Effector memory CD8-positive, alpha-beta T cell (primary cell): ENCODE data around the gene ST7L.

Source experiments
- ATAC-seq: fragments of 150-1000 bp; cut with Tn5 transposase; replicated peaks from 2 replicates; pipeline ENCODE4 v1.10.0; 2021; ENCODE audit warnings: mild to moderate bottlenecking, moderate library complexity
- DNase-seq, 3 experiments: peaks; one replicate each; pipeline ENCODE4 v3.0.0; 2021
- H3K27ac Mint-ChIP-seq, 2 donors: one replicate each; pipeline ENCODE4 v1.8.0; 2022; ENCODE audit warnings: mild to moderate bottlenecking in 2 of 2, mixed read lengths in 2 of 2, moderate library complexity in 2 of 2
- H3K27me3 Mint-ChIP-seq, 2 donors: one replicate each; pipeline ENCODE4 v1.8.0; 2022; ENCODE audit warnings: mixed read lengths in 2 of 2
- H3K36me3 Mint-ChIP-seq: one replicate; pipeline ENCODE4 v1.8.0; 2022; ENCODE audit warnings: mild to moderate bottlenecking, moderate library complexity, mixed read lengths; ENCODE audit not compliant: insufficient read depth
- H3K4me1 Mint-ChIP-seq, 2 donors: one replicate each; pipeline ENCODE4 v1.8.0; 2022; ENCODE audit warnings: low read depth in 2 of 2, mixed read lengths in 2 of 2
- H3K4me3 Mint-ChIP-seq, 2 donors: one replicate each; pipeline ENCODE4 v1.8.0; 2022; ENCODE audit warnings: mild to moderate bottlenecking in 2 of 2, mixed read lengths in 2 of 2, moderate library complexity in 2 of 2
- H3K9me3 Mint-ChIP-seq, 2 donors: one replicate each; pipeline ENCODE4 v1.8.0; 2022; ENCODE audit warnings: mixed read lengths in 2 of 2

The ST7L gene

DNA sequence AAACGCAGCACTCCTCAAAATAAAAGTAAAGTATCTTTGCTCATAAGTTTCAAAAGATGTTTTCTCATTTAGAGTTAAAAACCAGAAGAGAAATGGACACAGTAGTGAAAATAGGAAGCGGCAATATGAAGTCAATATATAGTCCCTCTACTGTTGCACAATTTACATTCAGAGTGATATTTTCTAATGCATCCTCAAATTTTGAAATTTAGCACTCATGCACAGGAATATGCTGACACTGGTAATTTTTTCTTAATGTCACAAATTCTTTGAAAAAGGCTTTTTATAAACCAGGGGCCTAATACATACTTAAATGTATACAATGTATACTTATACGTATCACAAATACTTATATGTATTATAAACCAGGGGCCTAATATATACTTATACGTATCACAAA is 19.5 kb downstream of the ST7L start:
- no peak for ATAC-seq
- no peak overlapping the region for H3K27ac Mint-ChIP-seq
- H3K9me3 Mint-ChIP-seq, result no peaks in the 10 kb centered on the region
- no peak for DNase-seq
- H3K4me1 Mint-ChIP-seq, result no peaks in the 10 kb centered on the region
- H3K36me3 Mint-ChIP-seq, result peaks cover 7% of the 10 kb centered on the region
- H3K4me3 Mint-ChIP-seq, result no peak overlapping the region
- no peaks in the 10 kb centered on the region for H3K27me3 Mint-ChIP-seq

DNA sequence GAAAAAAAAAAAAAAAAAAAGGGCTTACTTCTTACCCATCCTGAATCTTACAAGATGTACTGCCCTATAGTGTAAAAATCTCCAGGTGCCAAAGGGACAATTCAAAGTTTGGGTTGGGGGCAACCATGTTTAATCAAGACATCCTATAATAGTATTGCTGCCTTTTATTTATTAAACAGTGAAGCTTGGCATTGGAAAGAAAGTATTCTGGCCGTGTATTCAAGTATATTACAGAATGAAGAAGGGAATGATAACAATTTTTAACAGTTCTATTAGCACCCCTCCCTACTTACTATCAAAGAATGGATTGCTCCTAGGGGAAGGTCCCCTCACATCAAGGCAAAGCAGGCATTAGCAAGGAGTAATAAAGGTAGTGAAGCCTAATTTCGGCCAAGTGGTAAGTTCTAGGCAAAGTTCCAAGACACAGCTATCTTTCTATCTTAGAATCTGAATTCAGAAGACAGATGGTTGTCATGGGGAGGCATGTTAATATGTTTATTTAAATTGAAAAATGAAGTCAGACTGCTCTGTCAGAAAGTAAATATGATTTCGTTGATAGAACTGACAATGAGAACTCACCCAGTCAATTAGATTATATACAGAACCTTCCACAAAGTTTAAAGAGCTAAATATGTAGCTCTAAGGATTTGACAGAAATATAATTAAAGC is 24.6 kb downstream of the ST7L start:
- peaks cover 8% of the 10 kb centered on the region for H3K36me3 Mint-ChIP-seq
- DNase-seq (no peak), ATAC-seq (no peak)
- no peaks in the 10 kb centered on the region for H3K9me3 Mint-ChIP-seq
- H3K27me3 Mint-ChIP-seq, result no peaks in the 10 kb centered on the region
- no peak overlapping the region for H3K4me3 Mint-ChIP-seq
- H3K27ac Mint-ChIP-seq, result no peak overlapping the region
- H3K4me1 Mint-ChIP-seq, result no peaks in the 10 kb centered on the region

DNA sequence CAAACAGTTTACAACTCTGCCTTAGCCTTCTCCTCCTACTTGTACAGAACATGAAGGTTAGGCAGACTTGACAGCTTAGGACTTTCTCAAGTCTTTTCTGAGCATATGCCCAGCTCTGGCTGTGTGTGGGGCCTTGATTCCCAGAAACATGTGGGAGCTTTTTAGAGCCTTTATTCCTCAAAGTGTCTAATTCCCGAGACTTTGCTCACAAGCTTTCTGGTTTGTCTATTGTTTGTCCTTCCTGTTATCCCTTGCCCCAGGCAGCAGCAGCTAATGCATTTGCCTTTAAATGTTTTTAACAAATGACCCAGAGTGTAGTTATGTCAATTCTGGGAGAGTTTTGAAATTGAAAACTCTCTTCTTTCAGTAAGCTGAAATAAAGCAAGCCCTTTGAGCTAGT is 29.2 kb downstream of the ST7L start:
- H3K9me3 Mint-ChIP-seq, result no peaks in the 10 kb centered on the region
- no peak overlapping the region for H3K27ac Mint-ChIP-seq
- H3K4me1 Mint-ChIP-seq, result no peaks in the 10 kb centered on the region
- no peak for DNase-seq
- ATAC-seq, result no peak
- H3K4me3 Mint-ChIP-seq, result no peak overlapping the region
- H3K36me3 Mint-ChIP-seq, result peaks cover 5% of the 10 kb centered on the region
- H3K27me3 Mint-ChIP-seq, result no peaks in the 10 kb centered on the region

DNA sequence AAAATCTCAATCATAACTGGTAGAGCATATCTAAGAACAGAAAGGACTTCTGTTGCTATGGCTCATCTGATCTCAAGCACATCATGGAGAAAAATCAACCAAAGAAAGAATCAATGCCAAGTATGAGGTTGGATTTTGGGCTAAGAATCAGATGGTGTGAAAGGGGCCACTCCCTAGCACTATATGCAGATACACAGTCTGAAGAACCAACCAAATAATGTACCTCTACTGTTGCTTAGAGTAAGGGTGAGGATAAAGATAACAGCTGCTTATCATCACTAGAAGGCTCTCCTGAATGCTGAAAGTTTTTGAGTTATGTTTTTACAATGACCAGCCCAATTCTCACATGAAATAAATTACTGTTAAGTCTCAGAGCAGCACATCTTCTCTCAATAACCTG is 35.6 kb downstream of the ST7L start:
- Mint-ChIP-seq H3K4me1 (no peaks in the 10 kb centered on the region), H3K4me3 (no peak overlapping the region), H3K9me3 (no peaks in the 10 kb centered on the region), H3K27me3 (no peaks in the 10 kb centered on the region), H3K36me3 (peaks cover 7% of the 10 kb centered on the region), H3K27ac (no peak overlapping the region)
- DNase-seq (no peak), ATAC-seq (no peak)

DNA sequence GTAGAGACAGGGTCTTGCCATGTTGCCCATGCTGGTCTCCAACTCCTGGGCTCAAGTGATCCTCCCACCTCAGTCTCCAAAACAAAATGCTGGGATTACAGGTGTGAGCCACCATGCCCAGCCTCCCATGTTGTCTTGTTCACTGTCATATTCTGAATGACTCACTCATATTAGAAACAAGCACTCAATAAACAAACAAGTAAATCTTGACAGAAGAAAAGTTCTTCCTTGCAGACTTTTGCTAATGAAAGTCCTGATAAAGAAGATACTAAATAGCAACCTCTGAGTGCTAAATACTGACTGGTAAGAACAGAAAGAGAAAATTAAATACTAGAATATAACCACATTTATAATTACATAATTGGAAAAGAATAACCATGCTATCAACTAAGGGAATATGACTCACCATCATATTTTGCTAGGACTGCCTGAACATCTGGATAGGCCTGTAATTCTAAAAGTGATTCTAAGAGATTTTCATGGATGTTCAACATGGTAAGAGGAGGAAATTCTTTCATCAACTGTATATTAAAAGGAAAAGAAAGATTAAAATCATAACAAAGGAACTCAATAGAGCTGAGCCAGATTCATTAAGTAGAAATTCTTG is 37.3 kb downstream of the ST7L start:
- Mint-ChIP-seq H3K9me3 (no peaks in the 10 kb centered on the region), H3K36me3 (peaks cover 18% of the 10 kb centered on the region), H3K27me3 (no peaks in the 10 kb centered on the region), H3K4me3 (no peak overlapping the region), H3K27ac (no peak overlapping the region), H3K4me1 (no peaks in the 10 kb centered on the region)
- no peak for DNase-seq
- no peak for ATAC-seq

DNA sequence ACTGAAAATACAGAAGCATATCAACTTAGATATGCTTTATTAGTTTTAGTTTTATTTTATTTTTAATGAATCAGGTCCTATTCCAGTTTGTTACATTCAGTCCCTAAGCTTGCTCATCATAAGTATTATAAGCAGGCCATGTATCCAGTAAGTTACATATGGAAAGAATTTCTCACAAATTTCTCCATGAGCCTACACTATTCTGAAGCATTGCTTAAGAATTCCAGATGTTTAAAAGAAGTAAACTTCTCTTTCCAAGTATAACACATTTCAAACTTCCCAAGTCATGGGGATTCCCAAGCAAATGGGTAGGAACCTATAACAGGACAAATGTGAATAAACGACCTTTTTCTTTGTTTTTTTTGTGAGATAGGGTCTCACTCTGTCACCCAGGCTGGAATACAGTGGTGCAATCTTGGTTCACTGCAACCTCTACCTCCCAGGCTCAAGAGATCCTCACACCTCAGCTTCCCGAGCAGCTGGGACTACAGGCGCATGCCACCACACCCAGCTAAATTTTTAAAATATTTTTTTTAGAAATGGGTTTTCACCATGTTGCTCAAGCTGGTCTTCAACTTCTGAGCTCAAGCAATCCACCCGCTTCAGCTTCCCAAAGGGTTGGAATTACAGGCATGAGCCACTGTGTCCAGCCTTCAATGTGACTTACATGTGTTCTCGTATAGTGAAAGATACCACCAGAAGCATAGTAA is 39.0 kb downstream of the ST7L start:
- Mint-ChIP-seq H3K9me3 (no peaks in the 10 kb centered on the region), H3K27ac (no peak overlapping the region), H3K4me3 (no peak overlapping the region), H3K36me3 (peaks cover 24% of the 10 kb centered on the region), H3K4me1 (no peaks in the 10 kb centered on the region), H3K27me3 (no peaks in the 10 kb centered on the region)
- ATAC-seq, result no peak
- no peak for DNase-seq

DNA sequence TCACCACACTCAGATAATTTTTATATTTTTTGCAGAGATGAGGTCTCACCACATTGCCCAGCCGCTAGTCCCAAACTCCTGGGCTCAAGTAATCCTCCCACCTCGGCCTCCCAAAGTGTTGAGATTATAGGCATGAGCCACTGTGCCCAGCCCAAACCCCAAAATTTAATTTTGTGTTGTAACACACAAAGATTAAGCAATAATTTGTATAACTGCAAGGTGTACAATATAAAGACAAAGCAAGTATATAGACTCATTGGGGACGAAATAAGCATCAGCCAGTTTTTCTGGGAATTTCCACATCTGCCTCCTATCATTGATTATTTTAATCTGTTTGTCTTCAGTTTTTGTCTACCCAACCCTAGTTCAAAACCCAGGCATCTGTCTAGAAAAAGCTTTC is 42.7 kb downstream of the ST7L start:
- DNase-seq (no peak), ATAC-seq (no peak)
- H3K4me3 Mint-ChIP-seq, result no peak overlapping the region
- no peaks in the 10 kb centered on the region for H3K27me3 Mint-ChIP-seq
- peak overlapping the region in 1 of 2 donors; percentile 49 for H3K27ac Mint-ChIP-seq
- peaks cover 30% of the 10 kb centered on the region for H3K36me3 Mint-ChIP-seq
- no peaks in the 10 kb centered on the region for H3K9me3 Mint-ChIP-seq
- no peaks in the 10 kb centered on the region for H3K4me1 Mint-ChIP-seq

DNA sequence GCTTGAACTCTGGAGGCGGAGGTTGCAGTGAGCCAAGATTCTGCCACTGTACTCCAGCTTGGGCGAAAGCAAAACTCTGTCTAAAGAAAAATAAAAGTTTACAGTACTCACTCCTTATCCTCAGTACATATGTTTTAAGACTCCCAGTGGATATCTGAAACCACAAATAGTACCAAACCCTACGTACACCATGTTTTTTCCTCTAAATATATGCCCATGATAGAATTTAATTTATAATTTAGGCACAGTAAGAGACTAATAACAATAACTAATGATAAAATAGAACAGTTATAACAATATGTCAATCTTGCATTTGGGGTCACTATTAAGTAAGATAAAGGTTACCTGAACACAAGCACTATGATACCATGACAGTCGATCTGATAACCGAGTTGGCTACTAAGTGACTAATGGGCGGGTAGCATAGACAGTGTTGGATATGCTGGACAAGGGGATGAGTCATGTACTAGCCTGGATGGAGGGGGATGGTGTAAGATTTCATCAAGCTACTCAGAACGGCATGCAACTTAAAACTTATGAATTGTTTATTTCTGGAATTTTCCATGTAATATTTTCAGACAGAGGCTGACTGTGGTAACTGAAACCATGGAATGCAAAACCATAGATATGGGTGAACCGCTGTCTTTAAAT is 43.7 kb downstream of the ST7L start:
- Mint-ChIP-seq H3K4me1 (no peaks in the 10 kb centered on the region), H3K27me3 (no peaks in the 10 kb centered on the region), H3K27ac (no peak overlapping the region), H3K36me3 (peaks cover 29% of the 10 kb centered on the region), H3K4me3 (no peak overlapping the region), H3K9me3 (no peaks in the 10 kb centered on the region)
- DNase-seq (no peak), ATAC-seq (no peak)

DNA sequence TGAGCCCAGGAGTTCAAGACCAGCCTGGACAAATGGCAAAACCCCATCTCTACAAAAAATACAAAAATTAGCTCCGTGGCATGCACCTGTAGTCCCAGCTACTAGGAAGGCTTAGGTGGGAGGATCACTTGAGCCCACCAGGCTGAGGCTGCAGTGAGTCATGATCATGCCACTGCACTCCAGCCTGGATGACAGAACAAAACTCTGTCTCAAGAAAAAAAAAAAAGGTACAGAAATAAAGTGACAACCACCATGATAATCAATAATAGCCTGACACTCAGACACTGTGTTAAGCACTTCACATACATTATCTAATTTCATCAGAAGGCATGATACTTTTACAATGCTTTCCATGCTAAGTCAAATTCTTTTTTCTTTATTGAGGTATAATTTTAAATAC is 53.1 kb downstream of the ST7L start:
- ATAC-seq, result no peak
- Mint-ChIP-seq H3K4me1 (no peaks in the 10 kb centered on the region), H3K4me3 (no peak overlapping the region), H3K36me3 (no peaks in the 10 kb centered on the region), H3K9me3 (no peaks in the 10 kb centered on the region), H3K27ac (no peak overlapping the region), H3K27me3 (no peaks in the 10 kb centered on the region)
- DNase-seq, result no peak

DNA sequence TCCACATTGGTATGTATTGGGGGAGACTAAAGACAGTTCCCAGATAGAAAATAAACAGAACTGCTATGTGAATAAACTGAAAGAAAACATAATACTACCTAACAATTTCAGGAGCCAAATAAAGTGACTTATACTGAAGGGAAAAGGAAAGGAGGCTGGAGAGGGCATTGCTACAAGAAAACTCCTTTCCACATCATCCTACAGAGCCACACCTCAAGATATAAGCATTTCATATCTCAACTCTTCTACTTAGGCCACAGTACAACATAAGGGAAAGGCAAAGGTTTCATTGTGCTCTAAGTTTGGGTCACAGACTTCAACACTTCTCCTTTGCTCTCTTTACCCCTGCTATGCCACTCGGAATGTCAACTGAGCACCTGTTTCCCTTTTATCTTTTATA is 54.9 kb downstream of the ST7L start:
- H3K27me3 Mint-ChIP-seq, result no peaks in the 10 kb centered on the region

DNA sequence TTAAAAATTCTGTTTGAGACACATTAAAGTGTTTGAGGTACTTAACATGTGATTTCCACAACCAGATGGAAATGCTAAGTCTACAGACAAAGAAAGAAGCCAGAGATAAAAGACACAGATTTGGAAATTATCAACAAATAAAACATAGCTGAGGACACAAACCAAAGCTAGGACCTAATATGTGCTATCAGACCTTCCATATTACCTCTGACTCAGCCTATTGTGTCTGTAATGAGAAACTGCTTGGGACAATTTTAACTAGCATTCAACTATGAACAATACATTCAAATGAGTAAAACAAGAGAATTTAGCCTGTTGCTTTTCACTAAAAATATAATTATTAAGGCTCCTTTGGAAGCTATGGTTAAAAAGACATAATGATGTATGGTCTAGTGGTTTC is 55.6 kb downstream of the ST7L start:
- DNase-seq (no peak), ATAC-seq (no peak)
- no peaks in the 10 kb centered on the region for H3K27me3 Mint-ChIP-seq
- peaks cover 4% of the 10 kb centered on the region for H3K36me3 Mint-ChIP-seq
- no peak overlapping the region for H3K4me3 Mint-ChIP-seq
- H3K27ac Mint-ChIP-seq, result no peak overlapping the region
- no peaks in the 10 kb centered on the region for H3K9me3 Mint-ChIP-seq
- no peaks in the 10 kb centered on the region for H3K4me1 Mint-ChIP-seq

More for the DNA sequence above, 54.9 kb downstream of the ST7L start:
- Mint-ChIP-seq H3K27ac (no peak overlapping the region), H3K4me1 (no peaks in the 10 kb centered on the region), H3K4me3 (no peak overlapping the region), H3K9me3 (no peaks in the 10 kb centered on the region), H3K36me3 (peaks cover 4% of the 10 kb centered on the region)
- DNase-seq (no peak), ATAC-seq (no peak)

DNA sequence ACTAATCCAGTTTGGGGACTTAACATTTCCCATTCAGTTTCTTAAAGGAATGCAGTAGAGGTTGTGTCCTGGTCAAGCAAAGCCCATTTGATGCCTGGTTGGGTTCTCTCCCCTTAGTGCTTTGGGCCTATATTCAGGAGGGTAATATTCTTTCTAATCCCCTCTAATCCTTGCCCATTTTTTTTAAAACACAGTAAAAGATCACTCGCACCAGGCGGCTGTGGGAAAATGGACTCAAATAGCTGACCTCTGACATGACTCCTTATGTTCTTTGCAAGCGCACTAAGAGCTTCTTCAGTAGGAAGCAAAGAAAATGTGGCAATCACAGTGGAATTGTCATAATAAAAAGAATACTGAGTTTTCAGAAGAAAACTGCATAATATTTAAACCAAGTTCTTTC is 60.3 kb downstream of the ST7L start:
- Mint-ChIP-seq H3K4me3 (no peak overlapping the region), H3K4me1 (no peaks in the 10 kb centered on the region), H3K27ac (no peak overlapping the region), H3K9me3 (no peaks in the 10 kb centered on the region), H3K27me3 (no peaks in the 10 kb centered on the region), H3K36me3 (peaks cover 7% of the 10 kb centered on the region)
- ATAC-seq (no peak), DNase-seq (no peak)

DNA sequence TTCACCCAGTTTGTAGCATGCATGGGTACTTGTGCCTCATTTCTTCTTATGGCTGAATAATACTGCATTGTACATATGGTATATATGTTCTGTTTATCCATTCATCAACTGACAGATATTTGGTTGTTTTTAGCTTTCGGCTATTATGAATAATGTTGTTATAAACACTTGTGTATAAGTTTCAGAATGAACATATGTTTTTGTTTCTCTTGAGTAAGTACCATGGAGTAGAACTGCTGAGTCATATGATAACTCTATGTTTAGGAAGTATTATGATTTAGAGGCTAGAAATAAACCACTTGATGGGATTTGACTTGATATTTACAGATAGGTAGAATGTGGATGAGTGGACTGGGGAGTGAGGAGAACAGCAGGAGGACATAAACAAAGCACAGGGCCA is 61.6 kb downstream of the ST7L start:
- Mint-ChIP-seq H3K27me3 (no peaks in the 10 kb centered on the region), H3K9me3 (no peaks in the 10 kb centered on the region), H3K27ac (no peak overlapping the region), H3K4me3 (no peak overlapping the region), H3K4me1 (no peaks in the 10 kb centered on the region), H3K36me3 (peaks cover 10% of the 10 kb centered on the region)
- no peak for DNase-seq
- no peak for ATAC-seq

DNA sequence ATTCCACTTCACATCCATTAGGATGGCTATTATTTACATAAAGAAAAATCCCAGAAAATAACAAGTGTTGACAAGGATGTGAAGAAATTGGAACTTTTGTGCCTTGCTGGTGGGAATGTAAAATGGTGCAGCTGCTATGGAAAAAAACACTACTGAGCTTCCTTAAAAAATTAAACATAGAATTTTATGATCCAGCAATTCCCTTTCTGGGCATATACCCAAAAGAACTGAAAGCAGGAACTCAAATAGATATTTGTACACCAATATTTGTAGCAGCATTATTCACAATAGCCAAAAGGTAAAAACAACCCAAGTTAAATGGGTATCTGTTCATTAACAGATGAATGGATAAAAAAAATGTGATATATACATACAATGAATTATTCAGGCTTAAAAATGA is 64.5 kb downstream of the ST7L start:
- H3K27ac Mint-ChIP-seq, result no peak overlapping the region
- H3K4me3 Mint-ChIP-seq, result no peak overlapping the region
- no peaks in the 10 kb centered on the region for H3K4me1 Mint-ChIP-seq
- peaks cover 7% of the 10 kb centered on the region for H3K36me3 Mint-ChIP-seq
- ATAC-seq (no peak), DNase-seq (no peak)
- no peaks in the 10 kb centered on the region for H3K9me3 Mint-ChIP-seq
- H3K27me3 Mint-ChIP-seq, result no peaks in the 10 kb centered on the region
